Caco-2 (cell line): ENCODE data around the gene ERC2. TPM values are rescaled to one million over a fixed set of nuclear protein-coding genes. Genes with fewer than 3 reads are reported as not detected.

Experiments
- BruUV-seq: library from RNA; stranded (reverse); fragments of 400-500 nt; replicated peaks from 2 replicates; lab custom pipeline; 2021; lab: Mats Ljungman, UMichigan
- CTCF ChIA-PET: fragments of 300-600 bp; sonication (Branson Sonifier 250); formaldehyde crosslinking; loops from one replicate; lab custom pipeline; 2022; ENCODE audit warnings: antibody characterized with exemption; lab: Charles Lee
- POLR2A ChIA-PET: fragments of 300-600 bp; sonication (Branson Sonifier 250); formaldehyde crosslinking; loops from one replicate; lab custom pipeline; 2022; ENCODE audit warnings: antibody characterized with exemption; lab: Charles Lee
- DNase-seq, 2 experiments: peaks; one replicate each; pipeline versions ENCODE4 v3.0.0 to v3.0.0-alpha.2; 2020 to 2022
- H3K27me3 ChIP-seq: replicated peaks from 2 replicates; pipeline ENCODE4 v1.6.0; 2011; ENCODE audit warnings: low read length; ENCODE audit not compliant: control insufficient read depth, insufficient read depth
- H3K36me3 ChIP-seq: 2 replicates; pipeline ENCODE4 v1.5.1; 2011; ENCODE audit warnings: low read length; ENCODE audit not compliant: control insufficient read depth, insufficient read depth
- H3K4me1 ChIP-seq: fragments of 250-450 bp; sonication (Bioruptor Pico); 2 replicates; pipeline ENCODE4 v1.5.1; 2020; ENCODE audit warnings: mild to moderate bottlenecking
- H3K4me3 ChIP-seq: 2 replicates; pipeline ENCODE4 v1.5.1; 2011; ENCODE audit warnings: low read depth, mild to moderate bottlenecking, control low read depth, low read length
- H3K9me3 ChIP-seq: fragments of 250-450 bp; sonication (Bioruptor Pico); 2 replicates; pipeline ENCODE4 v1.5.1; 2020; ENCODE audit warnings: mild to moderate bottlenecking, moderate library complexity
- H3K27ac Mint-ChIP-seq: one replicate; pipeline ENCODE4 v1.8.0; 2022; ENCODE audit warnings: mixed read lengths; ENCODE audit not compliant: unreplicated experiment
- H3K27me3 Mint-ChIP-seq: one replicate; pipeline ENCODE4 v1.8.0; 2022; ENCODE audit warnings: mixed read lengths; ENCODE audit not compliant: insufficient read depth, unreplicated experiment
- H3K36me3 Mint-ChIP-seq: one replicate; pipeline ENCODE4 v1.8.0; 2022; ENCODE audit warnings: mild to moderate bottlenecking, mixed read lengths; ENCODE audit not compliant: insufficient read depth, unreplicated experiment
- H3K4me1 Mint-ChIP-seq: one replicate; pipeline ENCODE4 v1.8.0; 2022; ENCODE audit warnings: low read depth, mixed read lengths; ENCODE audit not compliant: unreplicated experiment
- H3K4me3 Mint-ChIP-seq: one replicate; pipeline ENCODE4 v1.8.0; 2022; ENCODE audit warnings: mild to moderate bottlenecking, moderate library complexity, mixed read lengths; ENCODE audit not compliant: unreplicated experiment
- H3K9me3 Mint-ChIP-seq: one replicate; pipeline ENCODE4 v1.8.0; 2022; ENCODE audit warnings: mixed read lengths; ENCODE audit not compliant: unreplicated experiment
- CTCF ChIP-seq, 2 experiments: fragments of 200-600 bp in 1 of 2; IDR thresholded peaks; 1 replicate in 1 of 2; 2 replicates in 1 of 2; pipeline versions ENCODE4 v1.5.1 to v1.8.0; 2011 to 2022; ENCODE audit warnings: antibody characterized with exemption in 1 of 2, control low read depth in 1 of 2, inconsistent platforms in 1 of 2, low read depth in 1 of 2, low read length in 1 of 2, mild to moderate bottlenecking in 1 of 2, moderate library complexity in 1 of 2; ENCODE audit not compliant: insufficient read depth in 1 of 2, severe bottlenecking in 1 of 2, unreplicated experiment in 1 of 2
- intact Hi-C: fragments of 100-400 bp; cut with micrococcal nuclease; formaldehyde crosslinking; loops from one replicate; pipeline ENCODE4 v1.10.0; 2022; ENCODE audit not compliant: unreplicated experiment
- total RNA-seq: library from RNA; stranded (reverse); gene quantifications from 2 replicates; pipeline ENCODE4 v1.2.3, GENCODE V29; 2022

Gene ERC2
- total RNA-seq, 1 experiment from 2014 or later, result 0.54 TPM

DNA sequence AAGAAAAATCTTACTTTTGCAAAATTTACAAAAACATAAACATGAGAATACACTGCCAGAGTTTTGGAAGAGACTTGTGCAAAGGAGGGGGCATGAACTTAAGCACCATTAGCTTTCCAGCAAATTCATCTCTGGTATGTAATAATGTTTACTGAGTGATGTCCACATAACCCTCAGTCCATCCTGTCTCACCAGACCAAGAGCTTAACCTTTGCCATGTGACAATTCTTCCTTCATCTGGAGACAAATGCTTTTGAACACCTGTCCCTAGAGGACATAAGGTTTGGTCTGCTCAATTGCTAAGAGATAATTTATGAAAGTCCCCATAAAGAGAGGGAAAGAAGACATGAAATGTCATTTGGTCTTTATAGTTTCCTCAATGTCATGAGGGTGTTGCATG, 412.3 kb downstream of the ERC2 start:
- intact Hi-C loops, result loop anchor here (1.0 to 2.0 kb wide), 2 partner anchors 13 to 77 kb away; no protein-coding TSS in a partner anchor
- no peak overlapping the region for H3K4me3 ChIP-seq
- no peak overlapping the region for H3K4me3 Mint-ChIP-seq
- H3K27me3 Mint-ChIP-seq, result no peaks in the 10 kb centered on the region
- ChIA-PET CTCF (interaction anchor here (1.1 kb wide), 1 partner anchor 196 kb away, joined by 4 read pairs; no protein-coding TSS in a partner anchor), POLR2A (no interaction called here)
- BruUV-seq, result no TSS peak
- no peaks in the 10 kb centered on the region for H3K36me3 Mint-ChIP-seq
- no peaks in the 10 kb centered on the region for H3K9me3 Mint-ChIP-seq
- no peaks in the 10 kb centered on the region for H3K36me3 ChIP-seq
- no peak for TF ChIP-seq CTCF (IDR thresholded peaks at IDR 0.05; ENCODE audit: insufficient read depth in 1 of 2, low read depth in 1 of 2, low read length in 1 of 2, severe bottlenecking in 1 of 2, unreplicated experiment in 1 of 2)
- peak overlapping the region; percentile 72 for H3K27ac Mint-ChIP-seq
- H3K4me1 Mint-ChIP-seq, result peaks cover 60% of the 10 kb centered on the region
- no peaks in the 10 kb centered on the region for H3K27me3 ChIP-seq
- peak; percentile 48 to 65 for DNase-seq
- H3K4me1 ChIP-seq, result peaks cover 72% of the 10 kb centered on the region
- H3K9me3 ChIP-seq, result no peaks in the 10 kb centered on the region

- peaks cover 61% of the 10 kb centered on the region for H3K4me1 Mint-ChIP-seq
- no peak for DNase-seq
- no peak overlapping the region for H3K4me3 Mint-ChIP-seq
- Histone ChIP-seq H3K27me3 (no peaks in the 10 kb centered on the region), H3K36me3 (no peaks in the 10 kb centered on the region), H3K4me3 (no peak overlapping the region), H3K9me3 (no peaks in the 10 kb centered on the region), H3K4me1 (peaks cover 73% of the 10 kb centered on the region)
- no peaks in the 10 kb centered on the region for H3K9me3 Mint-ChIP-seq
- ChIA-PET CTCF (interaction anchor here (1.1 kb wide), 1 partner anchor 196 kb away, joined by 4 read pairs; no protein-coding TSS in a partner anchor), POLR2A (no interaction called here)
- peak overlapping the region; percentile 72 for H3K27ac Mint-ChIP-seq
- intact Hi-C loops, result loop anchor here (2.0 kb wide), 1 partner anchor 77 kb away; no protein-coding TSS in a partner anchor
- no peak for TF ChIP-seq CTCF (IDR thresholded peaks at IDR 0.05; ENCODE audit: insufficient read depth in 1 of 2, low read depth in 1 of 2, low read length in 1 of 2, severe bottlenecking in 1 of 2, unreplicated experiment in 1 of 2)
- BruUV-seq, result no TSS peak
- H3K36me3 Mint-ChIP-seq, result no peaks in the 10 kb centered on the region
- no peaks in the 10 kb centered on the region for H3K27me3 Mint-ChIP-seq
These were observed 412.7 kb downstream of the ERC2 start for GRCh38 chr3:56055546-56055945.

DNA sequence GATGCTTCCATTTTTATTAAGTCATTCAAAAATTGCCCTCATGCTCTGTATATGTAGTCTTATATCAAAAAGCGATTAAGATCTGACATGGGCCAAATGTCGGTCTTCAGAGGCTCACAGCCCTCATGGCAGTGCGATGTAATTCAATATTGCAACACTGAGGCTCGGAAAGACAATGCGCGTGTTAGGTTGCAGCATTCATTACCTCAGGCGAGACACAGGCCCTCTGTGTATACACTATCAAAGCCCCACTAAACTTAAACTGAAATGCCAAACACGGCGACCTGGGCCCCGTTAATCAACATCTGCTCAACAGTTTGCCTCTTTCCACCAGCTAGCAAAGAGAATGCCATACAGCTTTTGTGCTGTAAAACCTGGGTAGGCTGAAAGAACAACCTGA, 413.4 kb downstream of the ERC2 start:
- Histone ChIP-seq H3K27me3 (no peaks in the 10 kb centered on the region), H3K36me3 (no peaks in the 10 kb centered on the region), H3K4me1 (peaks cover 80% of the 10 kb centered on the region), H3K9me3 (no peaks in the 10 kb centered on the region), H3K4me3 (no peak overlapping the region)
- no peaks in the 10 kb centered on the region for H3K27me3 Mint-ChIP-seq
- H3K4me3 Mint-ChIP-seq, result no peak overlapping the region
- intact Hi-C loops, result loop anchor here (2.0 kb wide), 1 partner anchor 78 kb away; no protein-coding TSS in a partner anchor
- H3K9me3 Mint-ChIP-seq, result no peaks in the 10 kb centered on the region
- TF ChIP-seq CTCF (IDR thresholded peaks at IDR 0.05; ENCODE audit: insufficient read depth in 1 of 2, low read depth in 1 of 2, low read length in 1 of 2, severe bottlenecking in 1 of 2, unreplicated experiment in 1 of 2), result no peak
- peaks cover 66% of the 10 kb centered on the region for H3K4me1 Mint-ChIP-seq
- peak in 1 of 2 experiments; percentile 40 for DNase-seq
- H3K27ac Mint-ChIP-seq, result no peak overlapping the region
- POLR2A ChIA-PET, result no interaction called here
- no peaks in the 10 kb centered on the region for H3K36me3 Mint-ChIP-seq
- CTCF ChIA-PET, result interaction anchor here (1.9 kb wide), 1 partner anchor 13 kb away, joined by 7 read pairs; no protein-coding TSS in a partner anchor
- no TSS peak for BruUV-seq
